BJ (cell line): Measurements from ENCODE around the gene ATG16L1. TPM values are rescaled to one million over a fixed set of nuclear protein-coding genes. Genes with fewer than 3 reads are reported as not detected.

Experiments
- CTCF ChIA-PET: fragments of 350-600 bp; formaldehyde crosslinking; extraction: SDS; loops from one replicate; lab custom pipeline; 2021; ENCODE audit warnings: antibody characterized with exemption, inconsistent platforms; lab: Yijun Ruan, JAX
- POLR2A ChIA-PET: fragments of 300-600 bp; sonication (Branson Sonifier 250); formaldehyde crosslinking; extraction: SDS; loops from one replicate; lab custom pipeline; 2021; ENCODE audit warnings: antibody characterized with exemption; lab: Charles Lee
- DNase-seq: peaks from one replicate; pipeline ENCODE4 v3.0.0-alpha.2; 2011; ENCODE audit warnings: low read depth
- H3K27me3 ChIP-seq: 2 replicates; pipeline ENCODE4 v1.6.0; 2011; ENCODE audit warnings: low read length; ENCODE audit not compliant: control insufficient read depth, insufficient read depth
- H3K36me3 ChIP-seq: 2 replicates; pipeline ENCODE4 v1.5.1; 2011; ENCODE audit warnings: low read length; ENCODE audit not compliant: control insufficient read depth, insufficient read depth
- H3K4me3 ChIP-seq: 2 replicates; pipeline ENCODE4 v1.5.1; 2011; ENCODE audit warnings: low read depth, mild to moderate bottlenecking, control low read depth, low read length
- polyA plus RNA-seq: library from polyadenylated mRNA; depleted of rRNA; stranded (reverse); fragments of >200 nt; gene quantifications from 2 replicates; pipeline ENCODE4 v1.2.3, GENCODE V29; 2011
- TF ChIP-seq, protein P1 (sequence below): IDR thresholded peaks from 2 replicates; pipeline ENCODE4 v1.5.1; 2011; ENCODE audit warnings: low read depth, mild to moderate bottlenecking, control low read depth, inconsistent platforms, low read length, moderate library complexity; ENCODE audit not compliant: insufficient read depth

The ATG16L1 gene
- polyA plus RNA-seq, 1 experiment, result 26.4 TPM

DNA sequence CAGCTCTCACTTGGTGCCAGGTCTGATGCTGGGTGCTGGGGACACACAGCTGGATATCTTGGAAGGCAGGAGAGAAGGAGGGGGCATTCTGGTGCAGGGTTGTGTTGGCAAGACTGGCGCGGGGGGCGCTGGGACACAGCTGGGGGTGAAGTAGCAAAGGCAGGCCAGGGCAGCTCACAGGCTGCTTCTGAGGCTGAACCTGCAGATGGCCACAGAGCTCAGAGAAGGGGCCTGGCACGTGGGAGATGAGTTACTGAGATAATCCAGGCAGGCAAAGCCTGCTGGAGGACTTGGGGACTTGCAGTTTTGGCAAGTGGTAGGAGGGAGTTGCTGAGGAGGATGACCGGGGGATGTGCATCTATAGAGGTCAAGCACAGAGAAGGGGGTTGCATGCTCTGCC is 86.6 kb downstream of the ATG16L1 start:
- ChIA-PET CTCF (interaction anchor here (0.6 to 1.5 kb wide), 3 partner anchors 9 to 111 kb away, joined by 3 to 4 read pairs (median 3); no protein-coding TSS in a partner anchor), POLR2A (no interaction called here)
- no peak for DNase-seq
- H3K4me3 ChIP-seq, result no peak overlapping the region
- peaks cover 13% of the 10 kb centered on the region for H3K27me3 ChIP-seq
- TF ChIP-seq, protein P1, sequence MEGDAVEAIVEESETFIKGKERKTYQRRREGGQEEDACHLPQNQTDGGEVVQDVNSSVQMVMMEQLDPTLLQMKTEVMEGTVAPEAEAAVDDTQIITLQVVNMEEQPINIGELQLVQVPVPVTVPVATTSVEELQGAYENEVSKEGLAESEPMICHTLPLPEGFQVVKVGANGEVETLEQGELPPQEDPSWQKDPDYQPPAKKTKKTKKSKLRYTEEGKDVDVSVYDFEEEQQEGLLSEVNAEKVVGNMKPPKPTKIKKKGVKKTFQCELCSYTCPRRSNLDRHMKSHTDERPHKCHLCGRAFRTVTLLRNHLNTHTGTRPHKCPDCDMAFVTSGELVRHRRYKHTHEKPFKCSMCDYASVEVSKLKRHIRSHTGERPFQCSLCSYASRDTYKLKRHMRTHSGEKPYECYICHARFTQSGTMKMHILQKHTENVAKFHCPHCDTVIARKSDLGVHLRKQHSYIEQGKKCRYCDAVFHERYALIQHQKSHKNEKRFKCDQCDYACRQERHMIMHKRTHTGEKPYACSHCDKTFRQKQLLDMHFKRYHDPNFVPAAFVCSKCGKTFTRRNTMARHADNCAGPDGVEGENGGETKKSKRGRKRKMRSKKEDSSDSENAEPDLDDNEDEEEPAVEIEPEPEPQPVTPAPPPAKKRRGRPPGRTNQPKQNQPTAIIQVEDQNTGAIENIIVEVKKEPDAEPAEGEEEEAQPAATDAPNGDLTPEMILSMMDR, result no peak
- no peaks in the 10 kb centered on the region for H3K36me3 ChIP-seq

DNA sequence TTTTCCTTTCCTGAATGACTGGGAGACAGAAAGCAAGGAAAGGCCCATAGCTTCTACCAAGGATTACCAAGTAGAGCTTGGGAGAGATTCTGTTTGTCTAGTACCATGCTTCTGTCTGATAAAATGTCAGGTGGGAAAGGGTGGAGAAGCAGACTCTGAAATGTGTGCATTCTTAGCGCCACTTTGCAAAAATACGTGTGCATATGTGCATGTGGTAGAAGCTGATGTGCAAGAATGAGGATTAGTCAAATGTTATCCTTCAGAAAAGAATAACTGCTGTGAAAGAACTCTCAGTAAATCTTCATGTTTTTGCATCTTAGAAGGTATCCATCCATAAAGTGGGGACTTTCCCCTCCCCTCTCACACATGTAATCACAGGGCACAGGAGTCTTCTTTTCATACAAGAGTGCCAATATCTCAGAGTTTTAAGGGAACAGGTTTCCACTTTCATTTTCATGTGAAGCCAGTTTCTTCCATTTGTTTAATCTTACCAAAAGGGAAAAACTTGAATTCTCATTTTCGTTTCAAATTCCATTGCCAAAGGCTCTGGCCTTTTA is 87.4 kb downstream of the ATG16L1 start:
- TF ChIP-seq, protein P1, result no peak

DNA sequence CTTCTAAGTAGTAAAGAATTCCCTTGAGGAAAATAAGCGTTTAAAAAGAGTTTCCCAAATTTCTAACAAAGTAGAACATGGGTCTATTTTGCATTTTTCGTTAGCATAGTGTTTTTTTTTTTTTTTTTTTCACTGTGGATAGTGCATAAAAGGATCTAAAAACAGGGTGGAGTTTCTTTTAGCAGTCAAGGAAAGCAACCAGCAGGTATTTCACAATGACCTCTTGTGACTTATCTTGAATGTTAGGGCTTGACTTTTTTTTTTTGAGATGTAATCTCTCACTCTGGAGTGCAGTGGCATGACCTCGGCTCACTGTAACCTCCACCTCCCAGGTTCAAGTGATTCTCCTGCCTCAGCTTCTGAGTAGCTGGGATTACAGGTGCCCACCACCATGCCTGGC is 88.0 kb downstream of the ATG16L1 start:
- ChIA-PET POLR2A (no interaction called here), CTCF (interaction anchor here (1.2 kb wide), 1 partner anchor 11 kb away, joined by 4 read pairs; no protein-coding TSS in a partner anchor)
- TF ChIP-seq, protein P1, result no peak
- H3K36me3 ChIP-seq, result no peaks in the 10 kb centered on the region
- peaks cover 10% of the 10 kb centered on the region for H3K27me3 ChIP-seq
- H3K4me3 ChIP-seq, result no peak overlapping the region
- no peak for DNase-seq

More for the DNA sequence above, 87.4 kb downstream of the ATG16L1 start:
- Histone ChIP-seq H3K27me3 (peaks cover 11% of the 10 kb centered on the region), H3K36me3 (no peaks in the 10 kb centered on the region), H3K4me3 (no peak overlapping the region)
- POLR2A ChIA-PET, result no interaction called here
- no peak for DNase-seq
- CTCF ChIA-PET, result interaction anchor here (1.3 kb wide), 1 partner anchor 110 kb away, joined by 3 read pairs; no protein-coding TSS in a partner anchor

- ChIA-PET POLR2A (no interaction called here), CTCF (interaction anchor here (1.5 kb wide), 1 partner anchor 9 kb away, joined by 4 read pairs; no protein-coding TSS in a partner anchor)
- TF ChIP-seq, protein P1, result no peak
- no peaks in the 10 kb centered on the region for H3K36me3 ChIP-seq
- no peak for DNase-seq
- peaks cover 3% of the 10 kb centered on the region for H3K27me3 ChIP-seq
- H3K4me3 ChIP-seq, result no peak overlapping the region
These were observed 89.8 kb downstream of the ATG16L1 start for GRCh38 chr2:233341296-233341695.

- Histone ChIP-seq H3K27me3 (peaks cover 3% of the 10 kb centered on the region), H3K4me3 (no peak overlapping the region), H3K36me3 (no peaks in the 10 kb centered on the region)
- no peak for DNase-seq
- CTCF ChIA-PET, result interaction anchor here (1.5 kb wide), 1 partner anchor 8 kb away, joined by 4 read pairs; no protein-coding TSS in a partner anchor
- TF ChIP-seq, protein P1, result no peak
- POLR2A ChIA-PET, result no interaction called here
These were observed 90.8 kb downstream of the ATG16L1 start for GRCh38 chr2:233342301-233342700.
